SK-N-MC (cell line): ENCODE data around the gene RAMAC.

Source experiments
- EZH2 ChIP-seq: fragments of 200-600 bp; sonication (generic); IDR thresholded peaks from one replicate; pipeline ENCODE4 v1.6.1; 2017; ENCODE audit warnings: antibody characterized with exemption
- FOXP2 ChIP-seq: optimal IDR thresholded peaks from 2 replicates; pipeline ENCODE3; 2011; ENCODE audit warnings: mild to moderate bottlenecking, moderate library complexity; ENCODE audit not compliant: insufficient read depth; ENCODE audit errors: extremely low read length, control extremely low read depth
- POLR2AphosphoS5 ChIP-seq: IDR thresholded peaks from 2 replicates; pipeline ENCODE4 v1.6.1; 2012; ENCODE audit warnings: mild to moderate bottlenecking, low read depth, low read length, borderline replicate concordance

DNA sequence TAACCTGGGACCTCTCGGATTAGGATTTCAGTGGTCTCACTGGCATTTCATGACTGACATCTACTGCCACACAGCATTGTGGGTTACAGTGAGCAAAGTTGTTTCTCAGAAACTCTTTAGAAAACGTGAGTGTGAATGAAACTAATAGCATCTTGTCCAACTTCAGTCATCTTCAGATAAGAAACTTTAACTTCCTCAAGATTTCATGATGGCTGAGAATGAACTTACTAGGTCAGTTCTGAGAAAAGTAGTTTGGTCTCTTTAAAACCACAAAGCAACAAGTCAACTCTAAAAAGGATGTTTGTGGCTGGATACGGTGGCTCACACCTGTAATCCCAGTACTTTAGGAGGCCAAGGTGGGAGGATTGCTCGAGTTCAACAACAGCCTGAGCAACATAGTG, 19.3 kb upstream of the RAMAC start:
- no peak for TF ChIP-seq EZH2
- no peak for TF ChIP-seq POLR2AphosphoS5
- no peak for TF ChIP-seq FOXP2
